GM18507 (cell line): ENCODE data around the gene APOL4.
"Not testable (repeated sequence)": the region's sequence is repeated elsewhere in the genome, so short reads cannot be mapped to it uniquely, and the experiment has no call there.

Source experiments
- DNase-seq: peaks from one replicate; pipeline ENCODE4 v3.0.0; 2011; ENCODE audit warnings: low read depth; ENCODE audit not compliant: insufficient read length; ENCODE audit errors: extremely low spot score
- FAIRE-seq: peaks from 2 replicates; lab custom pipeline; 2011; peaks lifted over from hg19 to GRCh38; lab: Jason Lieb, UNC

Gene APOL4

GRCh38 chr22:36210224-36210623, 8.6 kb upstream of the APOL4 start:
- FAIRE-seq (no peak), DNase-seq (no peak)

- not testable (repeated sequence) for FAIRE-seq, DNase-seq
Measured at GRCh38 chr22:36209488-36209908, 7.9 kb upstream of the APOL4 start.

GRCh38 chr22:36208914-36209313, 7.3 kb upstream of the APOL4 start:
- FAIRE-seq (no peak), DNase-seq (no peak)

- no peak for DNase-seq
- no peak for FAIRE-seq
Measured at GRCh38 chr22:36208162-36208765, 6.7 kb upstream of the APOL4 start.

DNA sequence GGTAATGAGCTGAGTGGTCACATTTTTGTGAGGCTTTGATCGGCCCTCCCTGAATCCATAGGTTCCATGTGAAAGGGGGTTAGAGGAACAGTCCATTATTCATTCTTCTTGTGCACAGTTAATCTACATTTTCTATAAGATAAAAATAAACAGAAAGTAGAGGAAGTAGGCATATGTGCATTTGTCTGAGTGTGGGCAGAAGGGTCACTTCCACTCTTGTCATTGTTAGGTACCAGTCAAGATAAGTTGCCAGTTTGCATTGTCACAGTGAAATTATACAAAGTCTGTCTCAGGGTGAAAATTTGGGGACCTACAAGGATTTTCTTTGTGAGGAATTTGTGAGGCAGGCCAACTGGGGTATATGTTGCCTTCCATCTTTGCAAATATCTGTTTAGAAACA, 4.6 kb upstream of the APOL4 start:
- DNase-seq (no peak), FAIRE-seq (no peak)

GRCh38 chr22:36205573-36205972, 4.0 kb upstream of the APOL4 start:
- DNase-seq, FAIRE-seq: not testable (repeated sequence)

- DNase-seq (no peak), FAIRE-seq (no peak)
Measured at GRCh38 chr22:36204632-36205015, 3.0 kb upstream of the APOL4 start.

GRCh38 chr22:36204001-36204631, 2.5 kb upstream of the APOL4 start:
- no peak for DNase-seq
- no peak for FAIRE-seq

- not testable (repeated sequence) for DNase-seq, FAIRE-seq
Measured at GRCh38 chr22:36203441-36203840, 1.8 kb upstream of the APOL4 start.

DNA sequence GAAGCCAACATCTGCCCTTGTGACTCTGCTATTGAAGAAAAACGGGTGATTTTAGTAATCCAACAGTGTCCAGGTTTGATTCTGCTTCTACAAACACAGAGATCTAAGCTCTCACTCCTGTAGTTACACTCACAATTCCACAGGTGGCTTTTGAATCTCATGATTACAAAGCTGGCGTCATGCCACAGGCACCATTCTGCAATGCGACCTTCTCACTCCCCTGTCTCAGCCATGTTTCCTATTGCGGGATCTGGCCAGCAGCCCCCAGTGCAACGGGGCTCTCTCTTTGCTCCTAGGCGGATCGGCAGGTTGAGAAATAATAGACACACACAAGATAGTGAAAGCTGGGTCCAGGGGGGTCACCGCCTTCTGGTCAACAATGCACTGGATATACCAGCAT, 1.3 kb upstream of the APOL4 start:
- DNase-seq, FAIRE-seq: not testable (repeated sequence)

- not testable (repeated sequence) for FAIRE-seq, DNase-seq
Measured at GRCh38 chr22:36201025-36201424, 584 bp downstream of the APOL4 start.

DNA sequence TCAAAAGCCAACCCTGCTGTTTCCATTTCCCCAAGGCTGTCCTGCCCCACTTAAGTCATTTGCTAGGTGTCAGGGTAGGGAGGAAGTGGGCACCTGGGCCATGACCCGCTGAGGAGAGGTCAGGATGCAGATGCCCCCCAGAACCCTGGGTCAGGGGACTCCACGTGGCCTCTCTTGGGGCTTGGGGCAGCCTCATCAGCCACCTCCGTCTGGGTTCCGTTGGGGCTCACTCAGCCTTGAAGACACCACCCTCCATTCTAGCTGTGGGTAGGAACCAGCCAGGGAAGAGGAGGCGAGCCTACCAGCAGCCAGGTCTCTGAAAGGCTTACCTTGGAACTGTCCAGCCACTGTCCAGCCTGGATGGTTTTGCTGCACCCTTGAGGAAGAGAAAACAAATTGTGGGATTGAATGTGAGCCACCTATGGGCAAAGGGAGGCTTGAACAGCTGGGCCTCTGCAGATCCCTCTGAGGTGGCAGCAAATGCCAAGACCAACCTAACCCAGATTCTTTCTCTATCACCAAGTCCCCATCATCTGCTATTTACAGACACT, 2.5 kb downstream of the APOL4 start:
- DNase-seq (no peak), FAIRE-seq (no peak)

- no peak for FAIRE-seq
Measured at GRCh38 chr22:36198536-36198935, 3.1 kb downstream of the APOL4 start.

GRCh38 chr22:36197514-36198146, 4.0 kb downstream of the APOL4 start:
- FAIRE-seq (peak; percentile 31), DNase-seq (no peak)

More at GRCh38 chr22:36198536-36198935, 3.1 kb downstream of the APOL4 start:
- DNase-seq = no peak

GRCh38 chr22:36197065-36197440, 4.6 kb downstream of the APOL4 start:
- FAIRE-seq = no peak
- DNase-seq = no peak

DNA sequence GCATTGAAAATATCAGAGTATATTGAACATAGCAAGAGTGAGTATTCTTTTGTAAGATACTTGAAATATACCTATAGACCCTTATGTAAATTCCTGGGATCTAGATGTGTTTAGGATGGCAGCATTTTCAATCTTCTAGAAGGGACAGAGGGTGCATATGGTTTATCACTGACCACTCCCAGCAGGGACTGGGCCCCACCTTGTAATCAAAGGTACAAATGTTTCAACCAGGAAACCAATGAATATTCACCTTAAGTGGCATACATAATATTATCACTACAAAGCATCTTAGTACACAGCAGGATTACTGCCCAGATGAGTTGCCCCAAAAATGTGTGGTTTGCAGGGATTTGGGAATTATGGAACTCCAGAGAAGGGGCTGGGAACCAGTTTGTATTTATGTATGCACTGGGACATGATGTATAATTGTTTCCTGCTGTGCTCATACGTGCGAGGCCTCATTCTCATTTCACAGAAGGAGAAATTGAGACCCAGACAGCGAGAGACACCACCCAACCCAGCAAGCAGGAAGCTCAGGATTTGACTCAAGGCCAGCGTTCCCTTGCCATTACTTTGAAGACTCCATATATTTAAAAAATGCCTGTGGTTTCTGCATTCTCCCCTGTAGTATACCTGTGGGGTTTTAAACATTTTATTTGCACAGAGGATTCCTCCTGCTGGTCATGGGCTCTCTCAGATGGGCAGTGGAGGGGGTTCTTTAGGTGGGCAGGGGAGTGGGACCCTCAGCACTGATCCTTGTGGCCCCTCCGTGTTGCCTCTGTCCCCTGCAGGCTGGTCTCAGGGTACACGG, 5.2 kb downstream of the APOL4 start:
- no peak for FAIRE-seq
- DNase-seq = no peak

- peak; percentile 96 for FAIRE-seq
- no peak for DNase-seq
Measured at GRCh38 chr22:36194971-36195370, 6.6 kb downstream of the APOL4 start.

DNA sequence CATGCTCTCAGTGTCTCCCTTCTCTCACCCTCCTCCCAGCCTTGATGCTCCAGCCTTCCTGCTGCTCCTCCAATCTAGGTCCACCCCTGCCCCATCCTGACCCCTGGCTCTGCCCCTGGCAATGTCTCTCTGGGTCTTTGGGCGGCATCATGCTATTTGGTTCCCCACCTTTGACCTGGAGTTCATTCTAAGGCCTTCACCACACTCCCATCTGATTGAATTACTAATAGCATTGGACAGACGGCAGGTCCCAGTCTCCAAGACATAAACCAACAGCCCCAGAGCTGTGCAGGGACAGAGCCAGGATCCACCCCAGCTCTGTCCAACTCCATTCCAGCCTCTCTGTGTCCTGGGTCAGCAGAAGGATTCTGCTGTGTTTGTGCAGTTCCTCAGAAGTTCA, 7.2 kb downstream of the APOL4 start:
- FAIRE-seq (no peak), DNase-seq (no peak)

DNA sequence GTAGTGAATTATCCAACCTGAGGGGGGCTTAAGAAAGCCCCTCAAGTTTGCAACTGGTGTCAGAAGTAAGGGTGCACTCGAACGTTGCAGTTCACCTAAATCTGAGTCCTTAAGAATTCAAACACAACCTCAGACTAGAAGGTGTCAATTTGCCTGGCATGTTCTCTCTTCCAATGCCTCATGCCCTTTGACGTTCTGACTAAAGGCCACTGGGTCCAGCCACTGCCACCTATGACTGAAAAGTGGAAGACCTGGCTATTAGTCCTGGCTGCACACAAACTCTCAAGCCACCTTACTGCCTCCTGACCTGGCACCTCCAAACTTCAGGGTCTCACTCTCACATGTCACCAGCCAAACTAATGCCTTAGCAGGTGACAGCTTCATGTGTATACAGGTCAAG, 8.0 kb downstream of the APOL4 start:
- DNase-seq (no peak), FAIRE-seq (no peak)

DNA sequence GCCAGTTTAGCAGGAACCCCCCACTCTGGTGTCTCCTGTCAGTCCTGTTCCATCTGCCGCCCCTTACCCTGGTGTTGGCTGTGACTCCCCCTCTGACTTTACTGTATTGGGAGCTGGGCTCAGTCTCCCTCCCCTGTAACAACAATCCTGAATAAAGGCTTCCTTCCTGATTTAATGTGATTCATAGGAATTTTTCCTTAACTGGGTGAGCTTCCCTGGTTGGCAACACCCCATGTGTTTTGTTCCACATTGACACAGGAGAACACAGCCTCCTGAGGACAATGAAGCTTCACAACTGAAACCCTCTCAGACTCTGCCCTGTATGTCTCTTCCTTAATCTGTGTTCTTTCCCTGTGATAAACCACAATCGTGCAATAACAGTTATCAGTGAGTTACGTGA, 8.4 kb downstream of the APOL4 start:
- DNase-seq = no peak
- no peak for FAIRE-seq
